Calu3 (cell line): ENCODE measurements around the gene DDX49. TPM values are rescaled to one million over a fixed set of nuclear protein-coding genes. Genes with fewer than 3 reads are reported as not detected.
"Not testable (repeated sequence)": the region's sequence is repeated elsewhere in the genome, so short reads cannot be mapped to it uniquely, and the experiment has no call there.

Experiments used
- BruUV-seq: library from RNA; stranded (reverse); fragments of 400-500 nt; replicated peaks from 2 replicates; lab custom pipeline; 2021; lab: Mats Ljungman, UMichigan
- CTCF ChIA-PET: fragments of 300-600 bp; sonication (Branson Sonifier 250); formaldehyde crosslinking; loops from one replicate; lab custom pipeline; 2022; ENCODE audit warnings: antibody characterized with exemption; lab: Charles Lee
- DNase-seq: peaks from one replicate; pipeline ENCODE4 v3.0.0; 2022
- H3K27ac Mint-ChIP-seq: one replicate; pipeline ENCODE4 v1.8.0; 2022; ENCODE audit warnings: mixed read lengths; ENCODE audit not compliant: unreplicated experiment
- H3K27me3 Mint-ChIP-seq: one replicate; pipeline ENCODE4 v1.8.0; 2022; ENCODE audit warnings: mixed read lengths; ENCODE audit not compliant: unreplicated experiment
- H3K36me3 Mint-ChIP-seq: one replicate; pipeline ENCODE4 v1.8.0; 2022; ENCODE audit warnings: mild to moderate bottlenecking, moderate library complexity, mixed read lengths; ENCODE audit not compliant: insufficient read depth, unreplicated experiment
- H3K4me1 Mint-ChIP-seq: one replicate; pipeline ENCODE4 v1.8.0; 2022; ENCODE audit warnings: mild to moderate bottlenecking, low read depth, mixed read lengths; ENCODE audit not compliant: unreplicated experiment
- H3K4me3 Mint-ChIP-seq: one replicate; pipeline ENCODE4 v1.8.0; 2022; ENCODE audit warnings: mild to moderate bottlenecking, low read depth, moderate library complexity, mixed read lengths; ENCODE audit not compliant: unreplicated experiment
- H3K9me3 Mint-ChIP-seq: one replicate; pipeline ENCODE4 v1.8.0; 2022; ENCODE audit warnings: low read depth, mixed read lengths; ENCODE audit not compliant: unreplicated experiment
- intact Hi-C: fragments of 100-400 bp; cut with micrococcal nuclease; formaldehyde crosslinking; loops from one replicate; pipeline ENCODE4 v1.10.0; 2022; ENCODE audit not compliant: unreplicated experiment
- total RNA-seq: library from RNA; stranded (reverse); gene quantifications from 2 replicates; pipeline ENCODE4 v1.2.3, GENCODE V29; 2022
- TF ChIP-seq, protein P1 (sequence below): fragments of 200-600 bp; IDR thresholded peaks from one replicate; pipeline ENCODE4 v1.8.0; 2022; ENCODE audit warnings: antibody characterized with exemption; ENCODE audit not compliant: unreplicated experiment

The DDX49 gene
- total RNA-seq, 1 experiment from 2014 or later = 34.4 TPM

DNA sequence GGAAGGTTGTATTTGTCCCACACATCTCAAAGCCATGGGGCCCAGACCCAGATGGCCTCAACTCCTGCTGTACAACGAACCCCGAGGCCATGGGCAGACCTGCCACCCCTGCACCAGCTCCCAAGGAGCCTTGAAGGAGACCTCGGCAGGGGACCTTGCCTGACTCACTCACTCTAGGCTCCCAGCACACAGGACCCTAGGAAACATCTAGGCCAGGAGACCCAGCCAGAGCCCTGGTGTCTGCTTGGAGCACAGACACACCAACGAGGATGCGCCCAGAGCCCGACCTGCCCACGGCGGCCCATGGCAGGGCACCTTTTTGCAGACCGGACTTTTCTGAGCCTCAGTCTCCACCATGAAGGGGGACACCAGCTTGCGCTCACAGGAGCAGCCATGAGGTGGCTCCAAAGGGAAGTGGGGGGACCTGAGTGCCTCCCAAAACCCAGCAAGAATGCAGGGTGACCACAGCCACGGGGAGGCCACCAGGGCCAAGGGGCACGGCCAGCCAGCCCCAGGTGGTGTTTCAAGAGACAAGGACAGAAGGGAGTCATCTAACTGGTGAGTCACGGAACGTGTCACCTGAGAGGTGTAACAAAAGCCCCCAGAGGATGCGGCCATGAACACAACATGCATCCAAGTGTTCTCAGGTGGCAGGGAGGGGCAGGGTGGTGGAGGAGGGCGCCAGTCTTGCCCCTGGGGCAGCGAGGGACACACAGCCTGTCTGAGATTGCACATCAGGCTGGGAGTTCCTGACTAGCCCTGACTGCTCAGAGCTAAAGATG, 18.6 kb upstream of the DDX49 start:
- no peaks in the 10 kb centered on the region for H3K9me3 Mint-ChIP-seq
- CTCF ChIA-PET = no interaction called here
- no peak overlapping the region for H3K4me3 Mint-ChIP-seq
- TF ChIP-seq, protein P1, sequence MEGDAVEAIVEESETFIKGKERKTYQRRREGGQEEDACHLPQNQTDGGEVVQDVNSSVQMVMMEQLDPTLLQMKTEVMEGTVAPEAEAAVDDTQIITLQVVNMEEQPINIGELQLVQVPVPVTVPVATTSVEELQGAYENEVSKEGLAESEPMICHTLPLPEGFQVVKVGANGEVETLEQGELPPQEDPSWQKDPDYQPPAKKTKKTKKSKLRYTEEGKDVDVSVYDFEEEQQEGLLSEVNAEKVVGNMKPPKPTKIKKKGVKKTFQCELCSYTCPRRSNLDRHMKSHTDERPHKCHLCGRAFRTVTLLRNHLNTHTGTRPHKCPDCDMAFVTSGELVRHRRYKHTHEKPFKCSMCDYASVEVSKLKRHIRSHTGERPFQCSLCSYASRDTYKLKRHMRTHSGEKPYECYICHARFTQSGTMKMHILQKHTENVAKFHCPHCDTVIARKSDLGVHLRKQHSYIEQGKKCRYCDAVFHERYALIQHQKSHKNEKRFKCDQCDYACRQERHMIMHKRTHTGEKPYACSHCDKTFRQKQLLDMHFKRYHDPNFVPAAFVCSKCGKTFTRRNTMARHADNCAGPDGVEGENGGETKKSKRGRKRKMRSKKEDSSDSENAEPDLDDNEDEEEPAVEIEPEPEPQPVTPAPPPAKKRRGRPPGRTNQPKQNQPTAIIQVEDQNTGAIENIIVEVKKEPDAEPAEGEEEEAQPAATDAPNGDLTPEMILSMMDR = no peak
- no peaks in the 10 kb centered on the region for H3K4me1 Mint-ChIP-seq
- BruUV-seq = no TSS peak
- no peak for DNase-seq
- H3K27me3 Mint-ChIP-seq = no peaks in the 10 kb centered on the region
- intact Hi-C loops = no loop called here
- H3K36me3 Mint-ChIP-seq = peaks cover 29% of the 10 kb centered on the region
- H3K27ac Mint-ChIP-seq = no peak overlapping the region

DNA sequence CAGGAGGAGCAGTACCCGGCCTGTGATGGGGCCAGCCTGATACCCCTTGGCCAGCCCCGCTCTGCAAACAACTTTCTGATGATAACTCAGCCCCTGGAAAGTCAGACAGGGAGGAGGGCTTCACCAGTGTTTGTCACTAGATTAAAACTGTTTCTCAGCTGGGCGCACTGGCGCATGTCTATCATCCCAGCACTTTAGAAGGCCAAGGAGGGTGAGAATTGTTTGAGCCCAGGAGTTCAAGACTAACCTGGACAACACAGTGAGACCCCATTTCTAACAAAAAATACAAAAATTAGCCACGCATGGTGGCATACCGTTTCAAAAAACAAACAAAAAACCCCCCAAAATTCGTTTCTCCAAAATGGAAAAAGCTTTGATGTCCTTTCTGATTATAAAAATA, 18.0 kb upstream of the DDX49 start:
- no peak for DNase-seq
- Mint-ChIP-seq H3K36me3 (peaks cover 35% of the 10 kb centered on the region), H3K4me1 (no peaks in the 10 kb centered on the region), H3K9me3 (no peaks in the 10 kb centered on the region), H3K4me3 (no peak overlapping the region), H3K27ac (no peak overlapping the region), H3K27me3 (no peaks in the 10 kb centered on the region)
- BruUV-seq = no TSS peak
- CTCF ChIA-PET = no interaction called here
- TF ChIP-seq, protein P1 = no peak
- intact Hi-C loops = no loop called here

DNA sequence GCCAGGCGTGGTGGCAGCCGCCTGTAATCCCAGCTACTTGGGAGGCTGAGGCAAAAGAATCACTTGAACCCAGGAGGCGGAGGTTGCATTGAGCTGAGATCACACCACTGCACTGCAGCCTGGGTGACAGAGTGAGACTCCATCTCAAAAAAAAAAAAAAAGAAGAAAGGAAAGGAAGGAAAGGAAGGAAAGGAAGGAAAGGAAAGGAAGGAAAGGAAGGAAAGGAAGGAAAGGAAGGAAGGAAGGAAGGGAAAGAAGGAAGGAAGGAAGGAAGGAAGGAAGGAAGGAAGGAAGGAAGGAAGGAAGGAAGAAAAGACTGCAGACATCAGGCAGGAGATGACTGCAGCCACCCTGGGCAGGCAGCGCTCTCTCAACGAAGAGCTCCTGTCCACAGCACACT, 17.0 kb upstream of the DDX49 start:
- H3K4me3 Mint-ChIP-seq, H3K27me3 Mint-ChIP-seq, BruUV-seq, intact Hi-C loops, H3K27ac Mint-ChIP-seq, H3K9me3 Mint-ChIP-seq, DNase-seq, H3K4me1 Mint-ChIP-seq: not testable (repeated sequence)
- peaks cover 38% of the 10 kb centered on the region for H3K36me3 Mint-ChIP-seq
- CTCF ChIA-PET = interaction anchor here (0.7 kb wide), 1 partner anchor 36 kb away, joined by 4 read pairs; no protein-coding TSS in a partner anchor

DNA sequence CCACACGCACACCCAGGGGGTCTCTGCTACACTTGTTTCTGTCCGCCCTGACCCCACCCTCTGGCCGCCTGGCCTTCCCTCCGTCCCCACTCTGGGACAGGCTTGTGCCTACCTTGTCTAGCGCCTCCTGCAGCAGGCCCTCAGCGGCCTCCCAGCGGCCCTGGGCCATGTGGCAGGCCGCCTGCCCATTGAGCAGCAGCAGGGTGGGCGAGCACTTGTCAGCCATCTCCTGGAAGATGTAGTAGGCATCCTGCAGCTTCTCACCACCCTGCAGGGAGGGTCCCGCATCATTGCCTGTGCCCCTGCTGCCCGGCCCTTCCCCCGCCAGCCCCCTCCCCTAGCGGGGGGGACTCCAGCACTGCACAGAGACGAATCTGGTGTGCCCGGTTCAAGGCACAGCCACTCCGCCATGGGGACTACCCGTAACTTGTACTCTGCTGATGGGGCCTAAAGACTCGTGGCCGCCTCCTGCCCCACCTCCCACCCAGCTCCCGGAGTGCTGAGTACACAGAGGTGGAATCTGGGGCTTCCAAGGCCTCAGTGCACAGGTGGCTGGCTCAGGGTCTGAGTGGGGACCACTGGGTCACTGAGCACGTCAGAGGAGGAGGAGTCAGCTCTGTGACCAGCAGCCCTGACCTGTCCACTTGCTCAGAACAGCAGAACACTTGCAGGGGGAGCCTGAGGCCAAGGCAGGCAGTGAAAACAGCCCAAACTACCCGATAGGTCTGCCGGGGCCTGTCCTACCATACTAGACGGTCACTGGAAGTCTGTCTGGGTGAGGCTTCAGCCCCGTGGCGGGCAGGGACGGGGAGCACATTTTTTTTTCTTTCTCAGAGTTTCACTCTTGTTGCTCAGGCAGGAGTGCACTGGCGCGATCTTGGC, 16.1 kb upstream of the DDX49 start:
- DNase-seq = no peak
- H3K27me3 Mint-ChIP-seq = no peaks in the 10 kb centered on the region
- no peaks in the 10 kb centered on the region for H3K9me3 Mint-ChIP-seq
- no peaks in the 10 kb centered on the region for H3K4me1 Mint-ChIP-seq
- TF ChIP-seq, protein P1 = no peak
- intact Hi-C loops = no loop called here
- CTCF ChIA-PET = interaction anchor here (0.6 to 0.7 kb wide), 2 partner anchors 37 to 982 kb away, joined by 3 to 4 read pairs; no protein-coding TSS in a partner anchor
- H3K36me3 Mint-ChIP-seq = peaks cover 30% of the 10 kb centered on the region
- H3K4me3 Mint-ChIP-seq = no peak overlapping the region
- no TSS peak for BruUV-seq
- H3K27ac Mint-ChIP-seq = no peak overlapping the region
